ENCODE data around the gene ZNF430.
"Not testable (repeated sequence)": the region's sequence is repeated elsewhere in the genome, so short reads cannot be mapped to it uniquely, and the experiment has no call there.

The ZNF430 gene

GRCh38 chr19:21020298-21021227, at the start of gene ZNF430:
Gene ZNF430, plus strand, starts transcription at chr19:21020657. Its CDS starts 144 bp downstream, at chr19:21020801.
- DNase-seq (ENCODE audit: insufficient read length, low spot score) (peak; percentile 57), FAIRE-seq (peak; percentile 95)
- peak; percentile 72 for TF ChIP-seq POLR2A (IDR thresholded peaks at IDR 0.05; ENCODE audit: low read depth, low read length)

- not testable (repeated sequence) for DNase-seq (ENCODE audit: insufficient read length, low spot score); FAIRE-seq
Observed at GRCh38 chr19:20992788-20993187, 27.7 kb upstream of the ZNF430 start.

- DNase-seq (ENCODE audit: insufficient read length, low spot score): no peak
- FAIRE-seq: no peak
- TF ChIP-seq POLR2A (IDR thresholded peaks at IDR 0.05; ENCODE audit: low read depth, low read length): no peak
Observed at GRCh38 chr19:20999731-21000352, 20.6 kb upstream of the ZNF430 start.

GRCh38 chr19:21021238-21021637, 781 bp downstream of the ZNF430 start:
- not testable (repeated sequence) for DNase-seq (ENCODE audit: insufficient read length, low spot score); FAIRE-seq

GRCh38 chr19:21022996-21023395, 2.5 kb downstream of the ZNF430 start:
- DNase-seq (ENCODE audit: insufficient read length, low spot score) (no peak), FAIRE-seq (peak; percentile 33)
- no peak for TF ChIP-seq POLR2A (IDR thresholded peaks at IDR 0.05; ENCODE audit: low read depth, low read length)

GRCh38 chr19:21023901-21024300, 3.4 kb downstream of the ZNF430 start:
- FAIRE-seq: no peak
- no peak for TF ChIP-seq POLR2A (IDR thresholded peaks at IDR 0.05; ENCODE audit: low read depth, low read length)
- DNase-seq (ENCODE audit: insufficient read length, low spot score): no peak

- no peak for TF ChIP-seq POLR2A (IDR thresholded peaks at IDR 0.05; ENCODE audit: low read depth, low read length)
- no peak for FAIRE-seq
- no peak for DNase-seq (ENCODE audit: insufficient read length, low spot score)
Observed at GRCh38 chr19:21028969-21029268, 8.5 kb downstream of the ZNF430 start.

GRCh38 chr19:21045028-21045427, 24.6 kb downstream of the ZNF430 start:
- no peak for FAIRE-seq
- TF ChIP-seq POLR2A (IDR thresholded peaks at IDR 0.05; ENCODE audit: low read depth, low read length): no peak
- DNase-seq (ENCODE audit: insufficient read length, low spot score): no peak

- DNase-seq (ENCODE audit: insufficient read length, low spot score) (no peak), FAIRE-seq (no peak)
- no peak for TF ChIP-seq POLR2A (IDR thresholded peaks at IDR 0.05; ENCODE audit: low read depth, low read length)
Observed at GRCh38 chr19:21046489-21046888, 26.0 kb downstream of the ZNF430 start.

- no peak for TF ChIP-seq POLR2A (IDR thresholded peaks at IDR 0.05; ENCODE audit: low read depth, low read length)
- FAIRE-seq (no peak), DNase-seq (ENCODE audit: insufficient read length, low spot score) (no peak)
Observed at GRCh38 chr19:21047716-21048115, 27.3 kb downstream of the ZNF430 start.

GRCh38 chr19:21052902-21053301, 32.4 kb downstream of the ZNF430 start:
- TF ChIP-seq POLR2A (IDR thresholded peaks at IDR 0.05; ENCODE audit: low read depth, low read length): no peak
- DNase-seq (ENCODE audit: insufficient read length, low spot score) (no peak), FAIRE-seq (no peak)

GRCh38 chr19:21065336-21065735, 44.9 kb downstream of the ZNF430 start:
- no peak for DNase-seq (ENCODE audit: insufficient read length, low spot score)
- FAIRE-seq: no peak
- no peak for TF ChIP-seq POLR2A (IDR thresholded peaks at IDR 0.05; ENCODE audit: low read depth, low read length)

- DNase-seq (ENCODE audit: insufficient read length, low spot score) (peak; percentile 69), FAIRE-seq (peak; percentile 100)
- peak; percentile 87 for TF ChIP-seq POLR2A (IDR thresholded peaks at IDR 0.05; ENCODE audit: low read depth, low read length)
Observed at GRCh38 chr19:21082011-21082975, 61.8 kb downstream of the ZNF430 start, which contains the start of gene ZNF714. Gene ZNF714, plus strand, starts transcription at chr19:21082203. Its CDS starts 16,066 bp downstream, at chr19:21098269.

- no peak for DNase-seq (ENCODE audit: insufficient read length, low spot score)
- no peak for TF ChIP-seq POLR2A (IDR thresholded peaks at IDR 0.05; ENCODE audit: low read depth, low read length)
- FAIRE-seq: peak; percentile 81
Observed at GRCh38 chr19:21084343-21084742, 63.9 kb downstream of the ZNF430 start.
